HepG2 (cell line): ENCODE measurements around the gene SH3PXD2A. TPM values are rescaled to one million over a fixed set of nuclear protein-coding genes. Genes with fewer than 3 reads are reported as not detected.

ENCODE experiments used
- ATAC-seq: fragments of 200-7000 bp; cut with Tn5 transposase; 3 replicates; pipeline ENCODE4 v1.9.1; 2020; ENCODE audit warnings: mild to moderate bottlenecking, moderate library complexity
- BruUV-seq: library from RNA; stranded (reverse); fragments of 400-500 nt; replicated peaks from 2 replicates; lab custom pipeline; 2021; lab: Mats Ljungman, UMichigan
- CTCF ChIA-PET: fragments of 300-600 bp; formaldehyde crosslinking; extraction: SDS; loops from one replicate; lab custom pipeline; 2021; ENCODE audit warnings: low total read pairs, inconsistent platforms, low intra/inter-chr PET ratio; lab: Yijun Ruan, JAX
- POLR2A ChIA-PET: fragments of 350-600 bp; sonication (Branson Sonifier 250); formaldehyde crosslinking; loops from one replicate; lab custom pipeline; 2020; ENCODE audit warnings: antibody characterized with exemption, inconsistent platforms; lab: Yijun Ruan, JAX
- DNase-seq: peaks from one replicate; pipeline ENCODE4 v3.0.0-alpha.2; 2015; ENCODE audit warnings: low spot score
- FAIRE-seq: peaks from 3 replicates; lab custom pipeline; 2011; peaks lifted over from hg19 to GRCh38; lab: Jason Lieb, UNC
- H2AFZ ChIP-seq: one replicate; pipeline ENCODE4 v1.6.1; 2011; ENCODE audit warnings: low read length, inconsistent platforms
- H3K27ac ChIP-seq: fragments of 300-600 bp; 3 replicates; pipeline ENCODE4 v1.8.0; 2011; ENCODE audit warnings: mixed run types, mild to moderate bottlenecking, mixed read lengths, low read length, inconsistent platforms; ENCODE audit not compliant: insufficient read depth; ENCODE audit errors: extremely low read length
- H3K27me3 ChIP-seq, 2 experiments: fragments of 200-600 bp in 1 of 2; 2 replicates in 1 of 2; 3 replicates in 1 of 2; pipeline versions ENCODE4 v1.6.0 to v1.8.0; 2011; ENCODE audit warnings: low read length in 2 of 2, mild to moderate bottlenecking in 2 of 2, moderate library complexity in 2 of 2, inconsistent platforms in 1 of 2; ENCODE audit not compliant: insufficient read depth in 2 of 2, control insufficient read depth in 1 of 2
- H3K36me3 ChIP-seq, 2 experiments: fragments of 200-600 bp in 1 of 2; replicated peaks in 1 of 2; 2 replicates in 1 of 2; 3 replicates in 1 of 2; pipeline versions ENCODE4 v1.5.1 to v1.8.0; 2011; ENCODE audit warnings: low read length in 2 of 2, inconsistent platforms in 1 of 2; ENCODE audit not compliant: insufficient read depth in 2 of 2, control insufficient read depth in 1 of 2
- H3K4me1 ChIP-seq: 2 replicates; pipeline ENCODE4 v1.5.1; 2012; ENCODE audit warnings: low read length, inconsistent platforms; ENCODE audit not compliant: insufficient read depth
- H3K4me2 ChIP-seq: 2 replicates; pipeline ENCODE4 v1.6.0; 2011; ENCODE audit warnings: low read depth, low read length, inconsistent platforms
- H3K4me3 ChIP-seq, 3 experiments: fragments of 200-600 bp in 1 of 3; sonication (generic), shearing (Covaris generic) in 1 of 3; replicated peaks in 1 of 3; 2 replicates each; pipeline ENCODE4 v1.5.1; 2011 to 2016; ENCODE audit warnings: low read length in 3 of 3, inconsistent platforms in 2 of 3, low read depth in 2 of 3, mild to moderate bottlenecking in 2 of 3, control low read depth in 1 of 3, mixed read lengths in 1 of 3; ENCODE audit not compliant: insufficient read depth in 1 of 3
- H3K79me2 ChIP-seq: one replicate; pipeline ENCODE4 v1.6.1; 2011; ENCODE audit warnings: low read length, inconsistent platforms; ENCODE audit not compliant: insufficient read depth
- H3K9ac ChIP-seq: 2 replicates; pipeline ENCODE4 v1.6.0; 2011; ENCODE audit warnings: mild to moderate bottlenecking, low read depth, low read length, inconsistent platforms; ENCODE audit not compliant: insufficient read depth
- H3K9me3 ChIP-seq: 2 replicates; pipeline ENCODE4 v1.5.1; 2012; ENCODE audit warnings: mild to moderate bottlenecking, low read length
- H4K20me1 ChIP-seq: 2 replicates; pipeline ENCODE4 v1.6.0; 2011; ENCODE audit warnings: inconsistent platforms, mild to moderate bottlenecking, low read length, moderate library complexity; ENCODE audit not compliant: insufficient read depth
- CEBPB ChIP-seq: IDR thresholded peaks from 2 replicates; pipeline ENCODE4 v1.6.1; 2011; ENCODE audit warnings: low read depth, low read length, improper control_type of control experiment, borderline replicate concordance
- FOSL1 ChIP-seq: sonication (generic); formaldehyde crosslinking; IDR thresholded peaks from 2 replicates; pipeline ENCODE4 v1.9.0; 2021; ENCODE audit warnings: missing genetic modification reagents, borderline replicate concordance
- KLF12 ChIP-seq: sonication (generic); formaldehyde crosslinking; IDR thresholded peaks from 2 replicates; pipeline ENCODE4 v1.4.0; 2020; ENCODE audit warnings: missing genetic modification reagents, borderline replicate concordance
- MTF2 ChIP-seq: sonication (generic); formaldehyde crosslinking; IDR thresholded peaks from 2 replicates; pipeline ENCODE4 v1.5.0; 2020; ENCODE audit warnings: missing genetic modification reagents, borderline replicate concordance
- NONO ChIP-seq, 2 experiments: fragments of 450-650 bp in 1 of 2; sonication (generic) in 1 of 2; formaldehyde crosslinking in 1 of 2; IDR thresholded peaks in 1 of 2; conservative IDR thresholded peaks in 1 of 2; 2 replicates each; pipeline versions ENCODE4 v1.6.1 to v1.8.0; 2017 to 2022; ENCODE audit warnings: mild to moderate bottlenecking in 1 of 2, missing genetic modification reagents in 1 of 2, moderate library complexity in 1 of 2
- PCBP2 ChIP-seq: fragments of 200-400 bp; formaldehyde crosslinking; optimal IDR thresholded peaks from 2 replicates; pipeline ENCODE3; 2018; ENCODE audit warnings: low read length, low read depth; ENCODE audit not compliant: poor library complexity, severe bottlenecking
- RFXANK ChIP-seq: IDR thresholded peaks from 2 replicates; pipeline ENCODE4 v1.6.1; 2016
- ZFP82 ChIP-seq: sonication (generic); formaldehyde crosslinking; IDR thresholded peaks from 2 replicates; pipeline ENCODE4 v1.5.1; 2020; ENCODE audit warnings: mild to moderate bottlenecking, missing genetic modification reagents, borderline replicate concordance
- ZNF263 ChIP-seq: sonication (generic); formaldehyde crosslinking; IDR thresholded peaks from 2 replicates; pipeline ENCODE4 v1.4.0; 2020; ENCODE audit warnings: missing genetic modification reagents
- WGBS: methylation state at CpG from one replicate; pipeline ENCODE4 v1.1.6; 2017; ENCODE audit warnings: low lambda C conversion rate; 5-methylcytosine and 5-hydroxymethylcytosine counted together
- in situ Hi-C: cut with HindIII; loops from 2 replicates; pipeline ENCODE4 v1.10.0; 2017; ENCODE audit warnings: low pct_unique_long_range_greater_than_20kb; ENCODE audit not compliant: extremely low pct_ligation_motif_present
- intact Hi-C: fragments of 100-400 bp; cut with micrococcal nuclease; formaldehyde crosslinking; loops from one replicate; pipeline ENCODE4 v1.10.0; 2022; ENCODE audit not compliant: unreplicated experiment
- polyA plus RNA-seq, 8 experiments: library from polyadenylated mRNA; depleted of rRNA in 3 of 8; stranded (reverse) in 7 of 8; unstranded in 1 of 8; fragments of >200 nt; fragmentation: Illumina TruSeq in 4 of 8; extraction: Trizol in 4 of 8; gene quantifications; 2 replicates each; pipeline versions ENCODE4 v1.2.1 to v1.2.3, GENCODE V29; 2011 to 2016; ENCODE audit warnings: low read depth in 4 of 8, missing spikeins in 1 of 8, mixed read lengths in 1 of 8; ENCODE audit not compliant: insufficient read depth in 1 of 8
- total RNA-seq, 5 experiments: library from RNA; depleted of rRNA; stranded (reverse); fragments of >200 nt; fragmentation: Illumina TruSeq; extraction: Trizol; gene quantifications; 2 replicates each; pipeline ENCODE4 v1.2.3, GENCODE V29; 2016; ENCODE audit warnings: low read depth in 1 of 5
- TF ChIP-seq, protein P1 (sequence below): sonication (generic); formaldehyde crosslinking; IDR thresholded peaks from 2 replicates; pipeline ENCODE4 v1.8.0; 2023; ENCODE audit warnings: mild to moderate bottlenecking, missing genetic modification reagents

SH3PXD2A gene
- total and polyA plus RNA-seq, 2 of the 13 experiments (the other 11 are each of a cell fraction or from before 2014, with no cell fraction given) = 11.1 to 11.3 TPM

DNA sequence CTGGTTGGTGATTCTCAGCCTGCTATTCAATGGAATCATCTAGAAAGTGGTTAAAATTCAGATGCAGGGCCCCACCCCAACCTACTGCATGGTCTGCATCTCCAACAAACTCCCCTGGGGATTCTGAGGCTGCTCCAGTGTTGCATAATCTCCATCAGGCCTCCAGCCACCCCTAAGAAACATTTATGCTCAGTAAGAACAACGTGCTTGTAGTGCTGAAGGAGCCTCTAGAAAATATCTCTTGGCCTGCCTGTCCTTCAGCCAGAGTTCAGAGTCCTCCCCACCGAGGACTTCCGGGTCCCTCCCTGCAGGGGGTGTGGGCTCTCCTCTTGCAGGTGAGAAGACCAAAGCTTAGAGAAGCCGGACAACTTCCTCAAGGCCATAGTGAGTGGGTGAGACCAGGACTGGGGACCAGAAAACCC lies 159.8 kb downstream of the SH3PXD2A start:
- in situ Hi-C loops (no loop called here), intact Hi-C loops (no loop called here)
- Histone ChIP-seq H3K9ac (no peak overlapping the region), H4K20me1 (peaks cover 7% of the 10 kb centered on the region; the same call in 1 of the 2 replicates), H2AFZ (no peak overlapping the region), H3K79me2 (no peaks in the 10 kb centered on the region), H3K27ac (no peak overlapping the region), H3K9me3 (no peaks in the 10 kb centered on the region), H3K4me1 (peaks cover 18% of the 10 kb centered on the region), H3K36me3 (peaks cover 13 to 43% of the 10 kb centered on the region in 2 experiments; a peak in 4 of 5 replicates), H3K27me3 (no peaks in the 10 kb centered on the region), H3K4me3 (no peak overlapping the region), H3K4me2 (no peak overlapping the region)
- POLR2A ChIA-PET = no interaction called here
- WGBS = 27% methylated on average over 2 of the region's 4 CpGs
- DNase-seq (no peak), ATAC-seq (no peak), FAIRE-seq (no peak)
- CTCF ChIA-PET = no interaction called here
- TF ChIP-seq RFXANK (CRISPR knock-in tag) (no peak), MTF2 (no peak), NONO (IDR thresholded peaks at IDR 0.05) (no peak), NONO (CRISPR knock-in tag; conservative IDR thresholded peaks at IDR 0.05) (no peak), PCBP2 (no peak), FOSL1 (CRISPR knock-in tag) (no peak), ZNF263 (CRISPR knock-in tag) (peak; percentile 86), KLF12 (CRISPR knock-in tag) (no peak), CEBPB (0 out of 2 replicates have a peak, but pooled peaks have one; percentile 20), ZFP82 (CRISPR knock-in tag) (no peak)
- TF ChIP-seq, protein P1, sequence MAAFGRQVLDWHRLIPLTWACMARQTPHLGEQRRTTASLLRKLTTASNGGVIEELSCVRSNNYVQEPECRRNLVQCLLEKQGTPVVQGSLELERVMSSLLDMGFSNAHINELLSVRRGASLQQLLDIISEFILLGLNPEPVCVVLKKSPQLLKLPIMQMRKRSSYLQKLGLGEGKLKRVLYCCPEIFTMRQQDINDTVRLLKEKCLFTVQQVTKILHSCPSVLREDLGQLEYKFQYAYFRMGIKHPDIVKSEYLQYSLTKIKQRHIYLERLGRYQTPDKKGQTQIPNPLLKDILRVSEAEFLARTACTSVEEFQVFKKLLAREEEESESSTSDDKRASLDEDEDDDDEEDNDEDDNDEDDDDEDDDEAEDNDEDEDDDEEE (CRISPR knock-in tag) = no peak
- no TSS peak for BruUV-seq
